Endothelial cell of umbilical vein (primary cell): Measurements from ENCODE around the gene MATCAP1. TPM values are rescaled to one million over a fixed set of nuclear protein-coding genes. Genes with fewer than 3 reads are reported as not detected.

Experiments
- BruUV-seq: library from RNA; stranded (reverse); fragments of 400-500 nt; replicated peaks from 2 replicates; lab custom pipeline; 2021; lab: Mats Ljungman, UMichigan
- CTCF ChIA-PET: fragments of 300-600, 350-600 bp; sonication (Branson Sonifier 250); formaldehyde crosslinking; loops from one replicate; lab custom pipeline; 2021; ENCODE audit warnings: antibody characterized with exemption, inconsistent platforms; lab: Charles Lee
- POLR2A ChIA-PET: fragments of 300-600, 350-600 bp; sonication (Branson Sonifier 250); formaldehyde crosslinking; loops from one replicate; lab custom pipeline; 2021; ENCODE audit warnings: antibody characterized with exemption, inconsistent platforms; lab: Charles Lee
- DNase-seq: peaks from one replicate; pipeline ENCODE4 v3.0.0-alpha.2; 2011; ENCODE audit warnings: low read depth, low spot score
- FAIRE-seq: peaks from 2 replicates; lab custom pipeline; 2011; peaks lifted over from hg19 to GRCh38; lab: Jason Lieb, UNC
- H2AFZ ChIP-seq: 2 replicates; pipeline ENCODE4 v1.6.0; 2012; ENCODE audit warnings: low read depth, low read length, control low read depth, inconsistent platforms
- H3K27ac ChIP-seq: 2 replicates; pipeline ENCODE4 v1.5.1; 2011; ENCODE audit warnings: low read depth, mild to moderate bottlenecking, control low read depth, low read length, moderate library complexity; ENCODE audit not compliant: insufficient read depth
- H3K27me3 ChIP-seq, 2 experiments: 2 replicates each; pipeline versions ENCODE4 v1.6.0 to v1.6.1; 2011; ENCODE audit warnings: low read length in 2 of 2, mixed read lengths in 1 of 2; ENCODE audit not compliant: control insufficient read depth in 2 of 2, insufficient read depth in 2 of 2
- H3K36me3 ChIP-seq, 2 experiments: 2 replicates in 1 of 2; 3 replicates in 1 of 2; pipeline ENCODE4 v1.5.1; 2011; ENCODE audit warnings: low read length in 2 of 2, mild to moderate bottlenecking in 1 of 2, moderate library complexity in 1 of 2; ENCODE audit not compliant: control insufficient read depth in 2 of 2, insufficient read depth in 2 of 2; ENCODE audit errors: extremely low read depth in 1 of 2
- H3K4me1 ChIP-seq: 3 replicates; pipeline ENCODE4 v1.5.1; 2011; ENCODE audit warnings: mild to moderate bottlenecking, low read length; ENCODE audit not compliant: control insufficient read depth, insufficient read depth; ENCODE audit errors: extremely low read depth
- H3K4me2 ChIP-seq: 2 replicates; pipeline ENCODE4 v1.6.1; 2011; ENCODE audit warnings: low read length, control low read depth, mixed read lengths; ENCODE audit not compliant: insufficient read depth
- H3K4me3 ChIP-seq, 3 experiments: fragments of 200-600 bp in 1 of 3; sonication (generic), shearing (Covaris generic) in 1 of 3; replicated peaks in 1 of 3; 2 replicates each; pipeline ENCODE4 v1.5.1; 2011 to 2016; ENCODE audit warnings: control low read depth in 3 of 3, low read length in 3 of 3, mild to moderate bottlenecking in 2 of 3, inconsistent platforms in 1 of 3, low read depth in 1 of 3, moderate library complexity in 1 of 3; ENCODE audit not compliant: insufficient read depth in 1 of 3
- H3K79me2 ChIP-seq: 2 replicates; pipeline ENCODE4 v1.6.0; 2012; ENCODE audit warnings: low read length, inconsistent platforms; ENCODE audit not compliant: control insufficient read depth, insufficient read depth
- H3K9ac ChIP-seq: replicated peaks from 2 replicates; pipeline ENCODE3; 2011; ENCODE audit warnings: low read length, control low read depth; ENCODE audit not compliant: insufficient read depth; ENCODE audit errors: extremely low read depth
- H3K9me1 ChIP-seq: replicated peaks from 3 replicates; pipeline ENCODE4 v1.6.0; 2011; ENCODE audit warnings: mild to moderate bottlenecking, low read length; ENCODE audit not compliant: control insufficient read depth, insufficient read depth; ENCODE audit errors: extremely low read depth
- H3K9me3 ChIP-seq: replicated peaks from 2 replicates; pipeline ENCODE4 v1.5.1; 2012; ENCODE audit warnings: low read length, inconsistent platforms; ENCODE audit not compliant: control insufficient read depth, insufficient read depth
- H4K20me1 ChIP-seq: replicated peaks from 2 replicates; pipeline ENCODE3; 2011; ENCODE audit warnings: mild to moderate bottlenecking, low read length; ENCODE audit not compliant: control insufficient read depth, insufficient read depth; ENCODE audit errors: extremely low read depth
- GATA2 ChIP-seq: IDR thresholded peaks from 2 replicates; pipeline ENCODE4 v1.7.0; 2011; ENCODE audit warnings: low read depth, mild to moderate bottlenecking, moderate library complexity, mixed read lengths, low read length; ENCODE audit not compliant: insufficient read length, insufficient read depth
- JUN ChIP-seq: IDR thresholded peaks from 2 replicates; pipeline ENCODE4 v1.6.1; 2011; ENCODE audit warnings: borderline replicate concordance, low read depth; ENCODE audit not compliant: insufficient read length, insufficient read depth
- MAX ChIP-seq: IDR thresholded peaks from 2 replicates; pipeline ENCODE4 v1.6.1; 2011; ENCODE audit not compliant: insufficient read depth, insufficient read length
- MYC ChIP-seq: IDR thresholded peaks from one replicate; pipeline ENCODE4 v1.6.1; 2011; ENCODE audit warnings: mild to moderate bottlenecking, low read depth, low read length
- POLR2A ChIP-seq: IDR thresholded peaks from 2 replicates; pipeline ENCODE4 v1.6.1; 2012; ENCODE audit warnings: low read depth, mild to moderate bottlenecking, control low read depth, low read length
- POLR2AphosphoS5 ChIP-seq: IDR thresholded peaks from 2 replicates; pipeline ENCODE4 v1.6.1; 2012; ENCODE audit warnings: low read depth, mild to moderate bottlenecking, control low read depth, low read length, moderate library complexity; ENCODE audit not compliant: insufficient read depth
- dilution Hi-C: fragments of 300-500 bp; cut with MboI; formaldehyde crosslinking; loops from one replicate; pipeline ENCODE4 v1.15.0; 2019; ENCODE audit warnings: low sequenced_read_pairs; ENCODE audit not compliant: extremely low pct_ligation_motif_present
- intact Hi-C: fragments of 100-400 bp; cut with micrococcal nuclease; formaldehyde crosslinking; loops from one replicate; pipeline ENCODE4 v1.10.0; 2022
- polyA plus RNA-seq, 4 experiments: library from polyadenylated mRNA; depleted of rRNA in 3 of 4; stranded (reverse) in 3 of 4; unstranded in 1 of 4; fragments of >200 nt; gene quantifications; 2 replicates each; pipeline versions ENCODE4 v1.2.1 to v1.2.3, GENCODE V29; 2011 to 2012; ENCODE audit warnings: missing spikeins in 1 of 4
- total RNA-seq: library from RNA; stranded (reverse); gene quantifications from 2 replicates; pipeline ENCODE4 v1.2.3, GENCODE V29; 2021

MATCAP1 gene
- total and polyA plus RNA-seq, 2 donors (not counting 3 experiments of a cell fraction or from before 2014, with no cell fraction given): 44.5 to 53.3 TPM

DNA sequence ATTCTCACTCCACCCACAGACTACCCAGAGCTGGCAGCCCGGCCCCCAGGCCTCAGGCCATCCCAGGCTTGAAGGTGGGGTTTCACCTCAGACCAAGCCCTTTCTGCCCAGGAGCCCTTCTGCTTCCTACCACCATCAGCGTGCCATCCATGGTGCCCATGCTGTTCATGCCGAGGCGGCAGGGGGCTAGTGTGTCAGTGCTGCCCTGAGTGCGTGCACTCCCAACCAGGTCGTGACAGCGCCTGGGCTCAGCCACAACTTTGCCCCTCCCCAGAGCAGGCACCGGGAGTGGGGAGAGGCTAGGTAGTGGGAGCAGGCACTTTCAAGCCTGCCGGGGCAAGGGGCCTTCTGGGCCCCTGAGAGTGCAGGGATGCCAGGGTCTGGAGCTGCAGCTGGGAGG lies 41.4 kb downstream of the MATCAP1 start:
- Histone ChIP-seq H3K4me2 (no peak overlapping the region), H3K9me1 (no peaks in the 10 kb centered on the region), H3K27ac (no peak overlapping the region), H3K4me3 (no peak overlapping the region), H3K4me1 (peaks cover 8% of the 10 kb centered on the region), H3K27me3 (no peaks in the 10 kb centered on the region), H4K20me1 (no peaks in the 10 kb centered on the region), H3K9ac (no peak overlapping the region), H2AFZ (no peak overlapping the region), H3K36me3 (peaks cover 2 to 58% of the 10 kb centered on the region in 2 experiments), H3K79me2 (no peaks in the 10 kb centered on the region), H3K9me3 (no peaks in the 10 kb centered on the region)
- BruUV-seq: no TSS peak
- FAIRE-seq (no peak), DNase-seq (no peak)
- CTCF ChIA-PET: interaction anchor here (1.1 to 7.4 kb wide), 3 partner anchors 13 to 182 kb away, joined by 3 to 67 read pairs (median 3); partner anchors contain the start of gene CES3
- dilution Hi-C loops: no loop called here
- POLR2A ChIA-PET: no interaction called here
- TF ChIP-seq POLR2AphosphoS5: no peak
- TF ChIP-seq MAX: no peak
- no peak for TF ChIP-seq MYC
- TF ChIP-seq GATA2: no peak
- TF ChIP-seq JUN: no peak
- no peak for TF ChIP-seq POLR2A
- intact Hi-C loops: no loop called here

GRCh38 chr16:67141391-67141790 lies 42.4 kb downstream of the MATCAP1 start:
- H3K9me1 ChIP-seq: no peaks in the 10 kb centered on the region
- H3K36me3 ChIP-seq: peaks cover 2 to 49% of the 10 kb centered on the region in 2 experiments
- no peak overlapping the region for H3K4me2 ChIP-seq
- no peak overlapping the region for H3K4me3 ChIP-seq
- H3K79me2 ChIP-seq: no peaks in the 10 kb centered on the region
- no TSS peak for BruUV-seq
- H4K20me1 ChIP-seq: no peaks in the 10 kb centered on the region
- FAIRE-seq (no peak), DNase-seq (no peak)
- no peak overlapping the region for H2AFZ ChIP-seq
- no peak for TF ChIP-seq MYC
- no peak overlapping the region for H3K9ac ChIP-seq
- peaks cover 9% of the 10 kb centered on the region for H3K4me1 ChIP-seq
- intact Hi-C loops: no loop called here
- no peak overlapping the region for H3K27ac ChIP-seq
- no peaks in the 10 kb centered on the region for H3K27me3 ChIP-seq
- ChIA-PET POLR2A (interaction anchor here (0.7 kb wide), 1 partner anchor 10 kb away, joined by 4 read pairs; no protein-coding TSS in a partner anchor), CTCF (interaction anchor here (1.1 to 7.4 kb wide), 5 partner anchors 14 to 188 kb away, joined by 3 to 67 read pairs (median 3); partner anchors contain the start of genes CES3 and NOL3)
- no peaks in the 10 kb centered on the region for H3K9me3 ChIP-seq
- dilution Hi-C loops: no loop called here
